HepG2 (cell line): Measurements from ENCODE around the gene CFAP46. TPM values are rescaled to one million over a fixed set of nuclear protein-coding genes. Genes with fewer than 3 reads are reported as not detected.

Experiments used
- ATAC-seq: fragments of 200-7000 bp; cut with Tn5 transposase; 3 replicates; pipeline ENCODE4 v1.9.1; 2020; ENCODE audit warnings: mild to moderate bottlenecking, moderate library complexity
- BruUV-seq: library from RNA; stranded (reverse); fragments of 400-500 nt; replicated peaks from 2 replicates; lab custom pipeline; 2021; lab: Mats Ljungman, UMichigan
- CTCF ChIA-PET: fragments of 300-600 bp; formaldehyde crosslinking; extraction: SDS; loops from one replicate; lab custom pipeline; 2021; ENCODE audit warnings: low total read pairs, inconsistent platforms, low intra/inter-chr PET ratio; lab: Yijun Ruan, JAX
- POLR2A ChIA-PET: fragments of 350-600 bp; sonication (Branson Sonifier 250); formaldehyde crosslinking; loops from one replicate; lab custom pipeline; 2020; ENCODE audit warnings: antibody characterized with exemption, inconsistent platforms; lab: Yijun Ruan, JAX
- DNase-seq: peaks from one replicate; pipeline ENCODE4 v3.0.0-alpha.2; 2015; ENCODE audit warnings: low spot score
- FAIRE-seq: peaks from 3 replicates; lab custom pipeline; 2011; peaks lifted over from hg19 to GRCh38; lab: Jason Lieb, UNC
- H2AFZ ChIP-seq: one replicate; pipeline ENCODE4 v1.6.1; 2011; ENCODE audit warnings: low read length, inconsistent platforms
- H3K27ac ChIP-seq: fragments of 300-600 bp; 3 replicates; pipeline ENCODE4 v1.8.0; 2011; ENCODE audit warnings: mixed run types, mild to moderate bottlenecking, mixed read lengths, low read length, inconsistent platforms; ENCODE audit not compliant: insufficient read depth; ENCODE audit errors: extremely low read length
- H3K27me3 ChIP-seq, 2 experiments: fragments of 200-600 bp in 1 of 2; 2 replicates in 1 of 2; 3 replicates in 1 of 2; pipeline versions ENCODE4 v1.6.0 to v1.8.0; 2011; ENCODE audit warnings: low read length in 2 of 2, mild to moderate bottlenecking in 2 of 2, moderate library complexity in 2 of 2, inconsistent platforms in 1 of 2; ENCODE audit not compliant: insufficient read depth in 2 of 2, control insufficient read depth in 1 of 2
- H3K36me3 ChIP-seq, 2 experiments: fragments of 200-600 bp in 1 of 2; replicated peaks in 1 of 2; 2 replicates in 1 of 2; 3 replicates in 1 of 2; pipeline versions ENCODE4 v1.5.1 to v1.8.0; 2011; ENCODE audit warnings: low read length in 2 of 2, inconsistent platforms in 1 of 2; ENCODE audit not compliant: insufficient read depth in 2 of 2, control insufficient read depth in 1 of 2
- H3K4me1 ChIP-seq: 2 replicates; pipeline ENCODE4 v1.5.1; 2012; ENCODE audit warnings: low read length, inconsistent platforms; ENCODE audit not compliant: insufficient read depth
- H3K4me2 ChIP-seq: 2 replicates; pipeline ENCODE4 v1.6.0; 2011; ENCODE audit warnings: low read depth, low read length, inconsistent platforms
- H3K4me3 ChIP-seq, 3 experiments: fragments of 200-600 bp in 1 of 3; sonication (generic), shearing (Covaris generic) in 1 of 3; replicated peaks in 1 of 3; 2 replicates each; pipeline ENCODE4 v1.5.1; 2011 to 2016; ENCODE audit warnings: low read length in 3 of 3, inconsistent platforms in 2 of 3, low read depth in 2 of 3, mild to moderate bottlenecking in 2 of 3, control low read depth in 1 of 3, mixed read lengths in 1 of 3; ENCODE audit not compliant: insufficient read depth in 1 of 3
- H3K79me2 ChIP-seq: one replicate; pipeline ENCODE4 v1.6.1; 2011; ENCODE audit warnings: low read length, inconsistent platforms; ENCODE audit not compliant: insufficient read depth
- H3K9ac ChIP-seq: 2 replicates; pipeline ENCODE4 v1.6.0; 2011; ENCODE audit warnings: mild to moderate bottlenecking, low read depth, low read length, inconsistent platforms; ENCODE audit not compliant: insufficient read depth
- H3K9me3 ChIP-seq: 2 replicates; pipeline ENCODE4 v1.5.1; 2012; ENCODE audit warnings: mild to moderate bottlenecking, low read length
- H4K20me1 ChIP-seq: 2 replicates; pipeline ENCODE4 v1.6.0; 2011; ENCODE audit warnings: inconsistent platforms, mild to moderate bottlenecking, low read length, moderate library complexity; ENCODE audit not compliant: insufficient read depth
- HOXA7 ChIP-seq: sonication (generic); formaldehyde crosslinking; IDR thresholded peaks from 2 replicates; pipeline ENCODE4 v1.8.1; 2022; ENCODE audit warnings: mild to moderate bottlenecking, missing genetic modification reagents, moderate library complexity
- KAT2B ChIP-seq: fragments of 150-350 bp; IDR thresholded peaks from 2 replicates; pipeline ENCODE4 v1.6.1; 2014; ENCODE audit warnings: low read depth, low read length, borderline replicate concordance
- KLF13 ChIP-seq: sonication (generic); formaldehyde crosslinking; IDR thresholded peaks from 2 replicates; pipeline ENCODE4 v1.4.0; 2020; ENCODE audit warnings: mild to moderate bottlenecking, missing genetic modification reagents
- MED13 ChIP-seq: sonication (generic); formaldehyde crosslinking; IDR thresholded peaks from 2 replicates; pipeline ENCODE4 v1.5.0; 2020; ENCODE audit warnings: missing genetic modification reagents
- RAD51 ChIP-seq: fragments of 450-650 bp; IDR thresholded peaks from 2 replicates; pipeline ENCODE4 v1.6.1; 2016; ENCODE audit warnings: borderline replicate concordance
- SNAI1 ChIP-seq: sonication (generic); formaldehyde crosslinking; IDR thresholded peaks from 2 replicates; pipeline ENCODE4 v1.5.0; 2020; ENCODE audit warnings: mild to moderate bottlenecking, missing genetic modification reagents, borderline replicate concordance
- ZBTB21 ChIP-seq: sonication (generic); formaldehyde crosslinking; IDR thresholded peaks from 2 replicates; pipeline ENCODE4 v1.4.0; 2020; ENCODE audit warnings: missing genetic modification reagents
- ZNF484 ChIP-seq: sonication (generic); formaldehyde crosslinking; IDR thresholded peaks from 2 replicates; pipeline ENCODE4 v1.5.1; 2020; ENCODE audit warnings: mild to moderate bottlenecking, low read depth, missing genetic modification reagents, borderline replicate concordance
- WGBS: methylation state at CpG from one replicate; pipeline ENCODE4 v1.1.6; 2017; ENCODE audit warnings: low lambda C conversion rate; 5-methylcytosine and 5-hydroxymethylcytosine counted together
- in situ Hi-C: cut with HindIII; loops from 2 replicates; pipeline ENCODE4 v1.10.0; 2017; ENCODE audit warnings: low pct_unique_long_range_greater_than_20kb; ENCODE audit not compliant: extremely low pct_ligation_motif_present
- intact Hi-C: fragments of 100-400 bp; cut with micrococcal nuclease; formaldehyde crosslinking; loops from one replicate; pipeline ENCODE4 v1.10.0; 2022; ENCODE audit not compliant: unreplicated experiment
- polyA plus RNA-seq, 8 experiments: library from polyadenylated mRNA; depleted of rRNA in 3 of 8; stranded (reverse) in 7 of 8; unstranded in 1 of 8; fragments of >200 nt; fragmentation: Illumina TruSeq in 4 of 8; extraction: Trizol in 4 of 8; gene quantifications; 2 replicates each; pipeline versions ENCODE4 v1.2.1 to v1.2.3, GENCODE V29; 2011 to 2016; ENCODE audit warnings: low read depth in 4 of 8, missing spikeins in 1 of 8, mixed read lengths in 1 of 8; ENCODE audit not compliant: insufficient read depth in 1 of 8
- total RNA-seq, 5 experiments: library from RNA; depleted of rRNA; stranded (reverse); fragments of >200 nt; fragmentation: Illumina TruSeq; extraction: Trizol; gene quantifications; 2 replicates each; pipeline ENCODE4 v1.2.3, GENCODE V29; 2016; ENCODE audit warnings: low read depth in 1 of 5
- TF ChIP-seq, protein P1 (sequence below): IDR thresholded peaks from 2 replicates; pipeline ENCODE4 v1.6.1; 2016; ENCODE audit warnings: missing biosample characterization, missing genetic modification reagents, low read depth
- TF ChIP-seq, protein P2 (sequence below): conservative IDR thresholded peaks from 2 replicates; pipeline ENCODE4 v1.6.1; 2018; ENCODE audit warnings: missing genetic modification reagents
- TF ChIP-seq, protein P3 (sequence below): fragments of 450-650 bp; IDR thresholded peaks from 2 replicates; pipeline ENCODE4 v1.6.1; 2016

The CFAP46 gene
- total and polyA plus RNA-seq, 2 of the 13 experiments (the other 11 are each of a cell fraction or from before 2014, with no cell fraction given), result 0.24 to 0.84 TPM

DNA sequence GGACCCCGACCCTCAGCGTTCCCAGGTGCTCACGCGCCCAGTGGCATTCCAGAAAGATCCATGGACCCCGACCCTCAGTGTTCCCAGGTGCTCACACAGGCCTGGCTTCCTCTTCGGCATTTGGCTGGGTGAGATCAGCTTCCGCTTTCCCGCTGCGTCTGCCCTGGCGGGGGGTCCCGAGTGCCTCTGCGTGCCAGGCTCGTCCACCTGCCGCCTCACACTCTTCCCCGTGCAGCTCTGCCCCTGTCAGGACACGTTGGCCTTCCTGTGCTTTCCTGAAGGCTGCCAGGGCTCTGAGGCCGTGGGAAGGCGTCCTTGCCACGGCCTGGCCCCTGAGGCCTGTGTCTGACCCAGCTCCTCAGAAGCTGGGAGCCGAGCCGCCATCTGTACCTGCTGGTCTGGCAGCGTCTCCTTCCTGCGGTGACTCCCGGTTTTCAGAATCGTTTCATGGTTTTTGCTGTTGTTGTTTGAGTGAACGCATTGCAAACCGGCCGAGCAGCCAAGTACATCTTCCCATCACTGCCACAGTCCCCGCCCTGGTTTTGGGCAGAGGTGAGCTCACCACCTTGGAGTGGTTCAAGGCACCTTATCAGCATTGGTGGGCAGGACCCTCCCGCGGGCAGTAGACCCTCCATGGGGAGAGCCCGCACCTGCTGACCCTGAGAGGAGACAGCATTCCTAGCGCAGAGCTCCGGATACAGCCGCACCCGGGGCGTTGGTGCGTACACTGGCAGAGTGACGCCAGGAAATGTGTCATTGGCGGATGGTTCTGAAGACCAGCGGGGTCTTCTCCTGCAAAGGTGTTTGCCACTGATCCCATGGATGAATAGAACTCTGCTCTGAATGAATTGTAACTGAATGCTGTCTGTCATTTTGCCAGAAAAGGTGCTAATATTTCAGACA, 173.8 kb downstream of the CFAP46 start (continued):
- TF ChIP-seq, protein P1, sequence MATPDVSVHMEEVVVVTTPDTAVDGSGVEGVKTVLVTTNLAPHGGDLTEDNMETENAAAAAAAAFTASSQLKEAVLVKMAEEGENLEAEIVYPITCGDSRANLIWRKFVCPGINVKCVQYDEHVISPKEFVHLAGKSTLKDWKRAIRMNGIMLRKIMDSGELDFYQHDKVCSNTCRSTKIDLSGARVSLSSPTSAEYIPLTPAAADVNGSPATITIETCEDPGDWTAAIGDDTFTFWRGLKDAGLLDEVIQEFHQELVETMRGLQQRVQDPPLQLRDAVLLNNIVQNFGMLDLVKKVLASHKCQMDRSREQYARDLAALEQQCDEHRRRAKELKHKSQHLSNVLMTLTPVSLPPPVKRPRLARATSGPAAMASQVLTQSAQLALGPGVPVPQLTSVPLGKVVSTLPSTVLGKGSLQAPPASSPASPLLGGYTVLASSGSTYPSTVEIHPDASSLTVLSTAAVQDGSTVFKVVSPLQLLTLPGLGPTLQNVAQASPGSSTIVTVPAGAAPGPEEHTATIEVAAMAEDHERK (CRISPR knock-in tag), result no peak
- TF ChIP-seq KAT2B (no peak), RAD51 (no peak), KLF13 (no peak), HOXA7 (no peak)
- TF ChIP-seq, all 625 proteins: peak for 0

DNA sequence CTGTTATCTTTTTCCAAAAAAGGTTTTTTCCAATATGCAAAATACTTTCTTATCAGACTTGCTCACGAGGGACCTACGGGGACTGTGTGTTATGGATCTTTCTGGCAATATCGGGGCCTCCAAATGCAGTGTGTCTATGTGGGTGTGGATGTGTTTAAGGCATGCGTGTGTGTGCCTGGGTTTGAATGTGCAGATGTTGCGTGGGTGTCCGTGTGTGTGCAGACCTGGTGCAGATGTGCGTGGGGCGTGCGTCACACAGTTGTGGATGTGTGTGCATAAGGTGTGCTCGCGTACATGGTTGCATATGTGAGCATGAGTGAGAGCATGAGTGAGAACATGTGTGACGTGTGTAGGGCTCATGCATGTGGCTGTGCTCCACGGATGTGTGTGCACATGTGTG, 176.1 kb downstream of the CFAP46 start:
- Histone ChIP-seq H3K36me3 (no peaks in the 10 kb centered on the region), H3K4me3 (no peak overlapping the region), H3K4me2 (no peak overlapping the region), H3K79me2 (no peaks in the 10 kb centered on the region), H4K20me1 (no peaks in the 10 kb centered on the region), H2AFZ (no peak overlapping the region), H3K9ac (no peak overlapping the region), H3K27ac (no peak overlapping the region), H3K4me1 (no peaks in the 10 kb centered on the region), H3K27me3 (no peaks in the 10 kb centered on the region), H3K9me3 (no peaks in the 10 kb centered on the region)
- in situ Hi-C loops, result no loop called here
- ChIA-PET POLR2A (no interaction called here), CTCF (no interaction called here)
- DNase-seq, result no peak
- no peak for ATAC-seq
- TF ChIP-seq, protein P2, sequence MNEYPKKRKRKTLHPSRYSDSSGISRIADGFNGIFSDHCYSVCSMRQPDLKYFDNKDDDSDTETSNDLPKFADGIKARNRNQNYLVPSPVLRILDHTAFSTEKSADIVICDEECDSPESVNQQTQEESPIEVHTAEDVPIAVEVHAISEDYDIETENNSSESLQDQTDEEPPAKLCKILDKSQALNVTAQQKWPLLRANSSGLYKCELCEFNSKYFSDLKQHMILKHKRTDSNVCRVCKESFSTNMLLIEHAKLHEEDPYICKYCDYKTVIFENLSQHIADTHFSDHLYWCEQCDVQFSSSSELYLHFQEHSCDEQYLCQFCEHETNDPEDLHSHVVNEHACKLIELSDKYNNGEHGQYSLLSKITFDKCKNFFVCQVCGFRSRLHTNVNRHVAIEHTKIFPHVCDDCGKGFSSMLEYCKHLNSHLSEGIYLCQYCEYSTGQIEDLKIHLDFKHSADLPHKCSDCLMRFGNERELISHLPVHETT (CRISPR knock-in tag), result no peak
- no peak for TF ChIP-seq SNAI1 (CRISPR knock-in tag)
- TF ChIP-seq MED13 (CRISPR knock-in tag), result no peak
- TF ChIP-seq, protein P3, sequence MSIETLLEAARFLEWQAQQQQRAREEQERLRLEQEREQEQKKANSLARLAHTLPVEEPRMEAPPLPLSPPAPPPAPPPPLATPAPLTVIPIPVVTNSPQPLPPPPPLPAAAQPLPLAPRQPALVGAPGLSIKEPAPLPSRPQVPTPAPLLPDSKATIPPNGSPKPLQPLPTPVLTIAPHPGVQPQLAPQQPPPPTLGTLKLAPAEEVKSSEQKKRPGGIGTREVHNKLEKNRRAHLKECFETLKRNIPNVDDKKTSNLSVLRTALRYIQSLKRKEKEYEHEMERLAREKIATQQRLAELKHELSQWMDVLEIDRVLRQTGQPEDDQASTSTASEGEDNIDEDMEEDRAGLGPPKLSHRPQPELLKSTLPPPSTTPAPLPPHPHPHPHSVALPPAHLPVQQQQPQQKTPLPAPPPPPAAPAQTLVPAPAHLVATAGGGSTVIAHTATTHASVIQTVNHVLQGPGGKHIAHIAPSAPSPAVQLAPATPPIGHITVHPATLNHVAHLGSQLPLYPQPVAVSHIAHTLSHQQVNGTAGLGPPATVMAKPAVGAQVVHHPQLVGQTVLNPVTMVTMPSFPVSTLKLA, result peak; percentile 44
- TF ChIP-seq ZBTB21 (CRISPR knock-in tag), result no peak
- no peak for TF ChIP-seq ZNF484 (CRISPR knock-in tag)
- BruUV-seq, result no TSS peak
- intact Hi-C loops, result no loop called here
- 95% methylated on average over 13 of the region's 13 CpGs for WGBS
- FAIRE-seq, result no peak
